Activated B cell treated with CpG ODN at 0.5 μM for 24 hours (primary cell): Measurements from ENCODE around the gene KISS1R. TPM values are rescaled to one million over a fixed set of nuclear protein-coding genes. Genes with fewer than 3 reads are reported as not detected.

Source experiments
- ATAC-seq: fragments of 200-7000 bp; cut with Tn5 transposase; one replicate; pipeline ENCODE4 v1.10.0; 2021; ENCODE audit warnings: low read depth, mild to moderate bottlenecking, moderate library complexity
- CTCF ChIA-PET: fragments of 350-600 bp; sonication (Branson Sonifier 250); formaldehyde crosslinking; loops from one replicate; lab custom pipeline; 2021; ENCODE audit warnings: antibody characterized with exemption; lab: Charles Lee
- POLR2A ChIA-PET: fragments of 350-600 bp; sonication (Branson Sonifier 250); formaldehyde crosslinking; loops from one replicate; lab custom pipeline; 2021; ENCODE audit warnings: antibody characterized with exemption; lab: Charles Lee
- DNase-seq: peaks from one replicate; pipeline ENCODE4 v3.0.0; 2022
- H3K27ac Mint-ChIP-seq: one replicate; pipeline ENCODE4 v1.8.0; 2020; ENCODE audit warnings: mixed read lengths
- H3K27me3 Mint-ChIP-seq: one replicate; pipeline ENCODE4 v1.8.0; 2021; ENCODE audit warnings: mixed read lengths
- H3K36me3 Mint-ChIP-seq: one replicate; pipeline ENCODE4 v1.8.0; 2021; ENCODE audit warnings: low read depth, mixed read lengths
- H3K4me1 Mint-ChIP-seq: one replicate; pipeline ENCODE4 v1.8.0; 2021; ENCODE audit warnings: mixed read lengths
- H3K4me3 Mint-ChIP-seq: one replicate; pipeline ENCODE4 v1.8.0; 2020; ENCODE audit warnings: mild to moderate bottlenecking, mixed read lengths
- H3K9me3 Mint-ChIP-seq: one replicate; pipeline ENCODE4 v1.8.0; 2020; ENCODE audit warnings: mixed read lengths
- CTCF ChIP-seq: fragments of 200-600 bp; IDR thresholded peaks from one replicate; pipeline ENCODE4 v1.8.0; 2022; ENCODE audit warnings: antibody characterized with exemption, mild to moderate bottlenecking
- intact Hi-C: fragments of 100-400 bp; cut with micrococcal nuclease; formaldehyde crosslinking; loops from one replicate; pipeline ENCODE4 v1.15.1; 2024
- total RNA-seq: library from RNA; stranded (reverse); gene quantifications from 2 replicates; pipeline ENCODE4 v1.2.3, GENCODE V29; 2022

Gene KISS1R
- total RNA-seq, 1 donor from 2014 or later = 0.49 TPM

GRCh38 chr19:929891-930258, 12.7 kb downstream of the KISS1R start:
- Mint-ChIP-seq H3K9me3 (no peaks in the 10 kb centered on the region), H3K36me3 (peaks cover 17% of the 10 kb centered on the region), H3K27ac (no peak overlapping the region), H3K27me3 (no peaks in the 10 kb centered on the region), H3K4me1 (peaks cover 28% of the 10 kb centered on the region), H3K4me3 (no peak overlapping the region)
- ChIA-PET POLR2A (interaction anchor here (0.6 to 2.4 kb wide), 4 partner anchors 9 to 54 kb away, joined by 4 to 10 read pairs (median 4); partner anchors contain the start of gene WDR18), CTCF (interaction anchor here (0.6 kb wide), 1 partner anchor 11 kb away, joined by 3 read pairs; no protein-coding TSS in a partner anchor)
- intact Hi-C loops = loop anchor here (10.0 kb wide), 1 partner anchor 175 kb away; the partner anchor contains the start of gene GPX4
- no peak for TF ChIP-seq CTCF
- DNase-seq (no peak), ATAC-seq (no peak)

GRCh38 chr19:931860-932647, 14.9 kb downstream of the KISS1R start:
- Mint-ChIP-seq H3K27ac (peak overlapping the region; percentile 24), H3K4me3 (peak overlapping the region; percentile 28)

GRCh38 chr19:932648-933552, 15.8 kb downstream of the KISS1R start:
- intact Hi-C loops = no loop called here
- peak overlapping the region; percentile 72 for H3K4me3 Mint-ChIP-seq
- no peak for TF ChIP-seq CTCF
- CTCF ChIA-PET = interaction anchor here (2.1 kb wide), 1 partner anchor 49 kb away, joined by 5 read pairs; no protein-coding TSS in a partner anchor
- ATAC-seq = peak; percentile 36
- no peak for DNase-seq
- no peaks in the 10 kb centered on the region for H3K9me3 Mint-ChIP-seq
- no peaks in the 10 kb centered on the region for H3K27me3 Mint-ChIP-seq
- peak overlapping the region; percentile 79 for H3K27ac Mint-ChIP-seq
- H3K36me3 Mint-ChIP-seq = peaks cover 24% of the 10 kb centered on the region
- peaks cover 41% of the 10 kb centered on the region for H3K4me1 Mint-ChIP-seq
- POLR2A ChIA-PET = interaction anchor here (0.6 to 1.9 kb wide), 7 partner anchors 9 to 136 kb away, joined by 3 to 14 read pairs (median 6); partner anchors contain the start of genes PTBP1 and WDR18

More at GRCh38 chr19:931860-932647, 14.9 kb downstream of the KISS1R start:
- intact Hi-C loops = no loop called here
- POLR2A ChIA-PET = interaction anchor here (0.6 to 2.4 kb wide), 9 partner anchors 12 to 271 kb away, joined by 3 to 14 read pairs (median 6); partner anchors contain the start of genes PTBP1 and WDR18
- TF ChIP-seq CTCF = no peak
- DNase-seq (no peak), ATAC-seq (no peak)
- Mint-ChIP-seq H3K27me3 (no peaks in the 10 kb centered on the region), H3K36me3 (peaks cover 20% of the 10 kb centered on the region), H3K4me1 (peaks cover 35% of the 10 kb centered on the region), H3K9me3 (no peaks in the 10 kb centered on the region)
- CTCF ChIA-PET = interaction anchor here (2.1 kb wide), 1 partner anchor 49 kb away, joined by 5 read pairs; no protein-coding TSS in a partner anchor

GRCh38 chr19:933553-933882, 16.4 kb downstream of the KISS1R start:
- H3K27ac Mint-ChIP-seq = peak overlapping the region; percentile 35
- no peak for TF ChIP-seq CTCF
- H3K36me3 Mint-ChIP-seq = peaks cover 26% of the 10 kb centered on the region
- intact Hi-C loops = no loop called here
- no peak for DNase-seq
- CTCF ChIA-PET = no interaction called here
- no peak overlapping the region for H3K4me3 Mint-ChIP-seq
- no peak for ATAC-seq
- peaks cover 48% of the 10 kb centered on the region for H3K4me1 Mint-ChIP-seq
- no peaks in the 10 kb centered on the region for H3K27me3 Mint-ChIP-seq
- no peaks in the 10 kb centered on the region for H3K9me3 Mint-ChIP-seq
- POLR2A ChIA-PET = interaction anchor here (0.6 to 1.9 kb wide), 4 partner anchors 8 to 242 kb away, joined by 4 to 14 read pairs (median 6); no protein-coding TSS in a partner anchor
